OCI-LY3 (cell line): ENCODE data around the gene PALLD.

ENCODE experiments used
- H2AFZ ChIP-seq: fragments of 200-600, 300-600 bp; shearing (Covaris generic); 2 replicates; pipeline ENCODE4 v1.6.0; 2014; ENCODE audit warnings: antibody characterized with exemption, low read depth, low read length
- H3K27ac ChIP-seq: fragments of 200-600, 300-600 bp; sonication (generic); 2 replicates; pipeline ENCODE4 v1.5.1; 2014; ENCODE audit warnings: mild to moderate bottlenecking, low read length, moderate library complexity, mixed read lengths
- H3K27me3 ChIP-seq: fragments of 200-600, 300-600 bp; sonication (generic); 2 replicates; pipeline ENCODE4 v1.6.1; 2014; ENCODE audit warnings: low read depth, low read length, mixed read lengths
- H3K36me3 ChIP-seq: fragments of 200-600, 300-600 bp; sonication (generic); replicated peaks from 2 replicates; pipeline ENCODE3; 2014; ENCODE audit warnings: low read depth, low read length, mixed read lengths
- H3K4me1 ChIP-seq: fragments of 300-600, 200-600 bp; sonication (generic); 2 replicates; pipeline ENCODE4 v1.6.1; 2014; ENCODE audit warnings: low read length, mixed read lengths
- H3K4me2 ChIP-seq: fragments of 200-600, 300-600 bp; sonication (generic); 2 replicates; pipeline ENCODE4 v1.6.1; 2014; ENCODE audit warnings: low read length, mixed read lengths
- H3K4me3 ChIP-seq: fragments of 300-600, 200-600 bp; sonication (generic); 2 replicates; pipeline ENCODE4 v1.5.1; 2014; ENCODE audit warnings: antibody characterized with exemption, mild to moderate bottlenecking, low read length, moderate library complexity
- H3K79me2 ChIP-seq: fragments of 300-600, 200-600 bp; shearing (Covaris generic); 2 replicates; pipeline ENCODE4 v1.6.1; 2014; ENCODE audit warnings: mild to moderate bottlenecking, low read length, mixed read lengths
- H3K9ac ChIP-seq: fragments of 300-600, 200-600 bp; shearing (Covaris generic); 2 replicates; pipeline ENCODE4 v1.6.0; 2014; ENCODE audit warnings: mild to moderate bottlenecking, low read length, moderate library complexity
- H3K9me3 ChIP-seq: fragments of 200-600, 300-600 bp; shearing (Covaris generic); 2 replicates; pipeline ENCODE4 v1.6.1; 2014; ENCODE audit warnings: low read length, mixed read lengths; ENCODE audit not compliant: insufficient read depth
- H4K20me1 ChIP-seq: fragments of 200-600, 300-600 bp; sonication (generic); 2 replicates; pipeline ENCODE4 v1.6.1; 2016; ENCODE audit warnings: low read length, mixed read lengths; ENCODE audit not compliant: insufficient read depth
- EZH2phosphoT487 ChIP-seq: fragments of 200-600 bp; shearing (Covaris generic); IDR thresholded peaks from 2 replicates; pipeline ENCODE4 v1.6.1; 2018; ENCODE audit warnings: antibody characterized with exemption, mixed run types, low read depth
- TF ChIP-seq, protein P1 (sequence below): fragments of 200-600, 300-600 bp; sonication (generic); IDR thresholded peaks from 2 replicates; pipeline ENCODE4 v1.5.1; 2014; ENCODE audit warnings: antibody characterized with exemption, low read length, low read depth

Gene PALLD

GRCh38 chr4:168677063-168677462 is 180.2 kb downstream of the PALLD start:
- H3K27ac ChIP-seq: no peak overlapping the region
- no peaks in the 10 kb centered on the region for H3K79me2 ChIP-seq
- H4K20me1 ChIP-seq: no peaks in the 10 kb centered on the region
- H3K36me3 ChIP-seq: no peaks in the 10 kb centered on the region
- no peaks in the 10 kb centered on the region for H3K9me3 ChIP-seq
- no peaks in the 10 kb centered on the region for H3K27me3 ChIP-seq
- peak overlapping the region; percentile 67; the same call in 1 of the 2 replicates for H2AFZ ChIP-seq
- peak overlapping the region; percentile 26; the same call in 1 of the 2 replicates for H3K4me2 ChIP-seq
- no peak overlapping the region for H3K9ac ChIP-seq
- no peak overlapping the region for H3K4me3 ChIP-seq
- no peaks in the 10 kb centered on the region for H3K4me1 ChIP-seq
- no peak for TF ChIP-seq EZH2phosphoT487
- TF ChIP-seq, protein P1, sequence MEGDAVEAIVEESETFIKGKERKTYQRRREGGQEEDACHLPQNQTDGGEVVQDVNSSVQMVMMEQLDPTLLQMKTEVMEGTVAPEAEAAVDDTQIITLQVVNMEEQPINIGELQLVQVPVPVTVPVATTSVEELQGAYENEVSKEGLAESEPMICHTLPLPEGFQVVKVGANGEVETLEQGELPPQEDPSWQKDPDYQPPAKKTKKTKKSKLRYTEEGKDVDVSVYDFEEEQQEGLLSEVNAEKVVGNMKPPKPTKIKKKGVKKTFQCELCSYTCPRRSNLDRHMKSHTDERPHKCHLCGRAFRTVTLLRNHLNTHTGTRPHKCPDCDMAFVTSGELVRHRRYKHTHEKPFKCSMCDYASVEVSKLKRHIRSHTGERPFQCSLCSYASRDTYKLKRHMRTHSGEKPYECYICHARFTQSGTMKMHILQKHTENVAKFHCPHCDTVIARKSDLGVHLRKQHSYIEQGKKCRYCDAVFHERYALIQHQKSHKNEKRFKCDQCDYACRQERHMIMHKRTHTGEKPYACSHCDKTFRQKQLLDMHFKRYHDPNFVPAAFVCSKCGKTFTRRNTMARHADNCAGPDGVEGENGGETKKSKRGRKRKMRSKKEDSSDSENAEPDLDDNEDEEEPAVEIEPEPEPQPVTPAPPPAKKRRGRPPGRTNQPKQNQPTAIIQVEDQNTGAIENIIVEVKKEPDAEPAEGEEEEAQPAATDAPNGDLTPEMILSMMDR: no peak

- Histone ChIP-seq H3K79me2 (no peaks in the 10 kb centered on the region), H4K20me1 (no peaks in the 10 kb centered on the region), H3K4me3 (no peak overlapping the region), H2AFZ (no peak overlapping the region), H3K4me1 (peaks cover 2% of the 10 kb centered on the region), H3K9me3 (no peaks in the 10 kb centered on the region), H3K36me3 (no peaks in the 10 kb centered on the region), H3K9ac (no peak overlapping the region), H3K27me3 (no peaks in the 10 kb centered on the region), H3K27ac (no peak overlapping the region), H3K4me2 (no peak overlapping the region)
- TF ChIP-seq, protein P1: no peak
- TF ChIP-seq EZH2phosphoT487: no peak
These were observed 181.0 kb downstream of the PALLD start for GRCh38 chr4:168677879-168678278.

- H3K79me2 ChIP-seq: no peaks in the 10 kb centered on the region
- H3K27ac ChIP-seq: no peak overlapping the region
- H4K20me1 ChIP-seq: no peaks in the 10 kb centered on the region
- peaks cover 12% of the 10 kb centered on the region for H3K4me1 ChIP-seq
- no peak for TF ChIP-seq EZH2phosphoT487
- TF ChIP-seq, protein P1: no peak
- H3K36me3 ChIP-seq: no peaks in the 10 kb centered on the region
- no peak overlapping the region for H3K4me3 ChIP-seq
- no peak overlapping the region for H3K9ac ChIP-seq
- H3K27me3 ChIP-seq: no peaks in the 10 kb centered on the region
- H3K4me2 ChIP-seq: no peak overlapping the region
- H2AFZ ChIP-seq: no peak overlapping the region
- H3K9me3 ChIP-seq: no peaks in the 10 kb centered on the region
These were observed 182.0 kb downstream of the PALLD start for GRCh38 chr4:168678751-168679366.

DNA sequence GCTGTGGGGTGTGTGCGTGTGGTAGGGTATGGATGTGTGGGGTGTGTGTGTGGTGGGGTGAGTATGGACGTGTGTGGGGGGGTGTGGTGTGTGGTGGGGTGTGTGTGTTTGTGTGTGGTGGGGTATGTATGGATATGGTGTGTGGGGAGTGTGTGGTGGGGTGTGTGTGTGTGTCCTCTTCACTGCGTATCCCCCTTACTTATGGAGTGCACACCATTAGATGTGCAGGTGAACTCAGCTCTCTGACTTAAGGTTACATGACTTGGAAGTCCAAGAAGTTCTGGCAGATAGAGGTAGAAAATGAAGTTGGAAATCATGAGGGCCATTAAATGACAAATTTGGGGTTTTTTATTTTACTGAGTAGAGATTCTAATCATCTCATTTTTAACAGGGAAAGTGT is 182.5 kb downstream of the PALLD start:
- H3K9ac ChIP-seq: no peak overlapping the region
- no peaks in the 10 kb centered on the region for H3K36me3 ChIP-seq
- H2AFZ ChIP-seq: no peak overlapping the region
- H4K20me1 ChIP-seq: no peaks in the 10 kb centered on the region
- H3K4me3 ChIP-seq: no peak overlapping the region
- H3K79me2 ChIP-seq: no peaks in the 10 kb centered on the region
- no peak for TF ChIP-seq EZH2phosphoT487
- TF ChIP-seq, protein P1: no peak
- peaks cover 12% of the 10 kb centered on the region for H3K4me1 ChIP-seq
- no peaks in the 10 kb centered on the region for H3K27me3 ChIP-seq
- H3K9me3 ChIP-seq: no peaks in the 10 kb centered on the region
- no peak overlapping the region for H3K27ac ChIP-seq
- H3K4me2 ChIP-seq: no peak overlapping the region
